Activated T-cell treated with anti-CD3 and anti-CD28 coated beads, Interleukin-2, amount 50 U/mL, for 72 hours (primary cell): Measurements from ENCODE around the gene ANAPC4. TPM values are rescaled to one million over a fixed set of nuclear protein-coding genes. Genes with fewer than 3 reads are reported as not detected.
A peak's percentile ranks its signal among the peaks of the same experiment; 100 is the strongest.

ENCODE experiments used
- ATAC-seq, 2 donors: fragments of 150-1000 bp; cut with Tn5 transposase; replicated peaks in 1 of 2; 2 replicates each; pipeline ENCODE4 v1.10.0; 2021; ENCODE audit warnings: moderate library complexity in 2 of 2, mild to moderate bottlenecking in 1 of 2
- DNase-seq, 2 donors: peaks; one replicate each; pipeline ENCODE4 v3.0.0; 2021 to 2022; ENCODE audit warnings: mixed read lengths in 1 of 2
- H3K27ac Mint-ChIP-seq: one replicate; pipeline ENCODE4 v1.8.0; 2022; ENCODE audit warnings: mild to moderate bottlenecking, moderate library complexity, mixed read lengths
- H3K27me3 Mint-ChIP-seq: one replicate; pipeline ENCODE4 v1.8.0; 2022; ENCODE audit warnings: low read depth, mixed read lengths
- H3K36me3 Mint-ChIP-seq, 2 donors: one replicate each; pipeline ENCODE4 v1.8.0; 2022; ENCODE audit warnings: mixed read lengths in 2 of 2, mild to moderate bottlenecking in 1 of 2; ENCODE audit not compliant: insufficient read depth in 2 of 2
- H3K4me1 Mint-ChIP-seq: one replicate; pipeline ENCODE4 v1.8.0; 2022; ENCODE audit warnings: low read depth, mixed read lengths
- H3K4me3 Mint-ChIP-seq, 2 donors: one replicate each; pipeline ENCODE4 v1.8.0; 2022; ENCODE audit warnings: mild to moderate bottlenecking in 2 of 2, mixed read lengths in 2 of 2, moderate library complexity in 2 of 2
- H3K9me3 Mint-ChIP-seq, 2 donors: one replicate each; pipeline ENCODE4 v1.8.0; 2022; ENCODE audit warnings: mixed read lengths in 2 of 2
- total RNA-seq, 2 donors: library from RNA; stranded (reverse); gene quantifications; one replicate each; pipeline ENCODE4 v1.2.3, GENCODE V29; 2022

ANAPC4 gene
- total RNA-seq, 2 donors from 2014 or later, result 37.9 to 43.2 TPM

DNA sequence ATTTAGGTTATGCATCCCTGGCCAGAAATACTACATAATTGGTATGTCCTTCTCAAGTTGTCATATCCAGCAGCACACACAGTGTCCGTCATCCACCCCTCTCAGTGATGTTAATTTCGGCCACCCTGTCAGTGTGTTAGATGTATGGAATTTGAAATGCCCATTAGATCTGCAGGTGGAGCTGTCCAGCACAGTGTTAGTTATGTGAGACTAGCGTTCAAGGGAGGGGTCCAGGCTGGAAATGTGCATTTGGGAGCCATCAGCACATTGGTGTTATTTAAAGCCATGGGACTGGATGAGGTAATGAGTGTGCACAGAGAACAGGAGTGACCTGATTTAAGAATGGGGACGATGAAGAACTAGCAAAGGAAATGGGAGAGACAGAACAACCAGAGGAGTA, 22.4 kb downstream of the ANAPC4 start:
- no peak for DNase-seq
- no peaks in the 10 kb centered on the region for H3K27me3 Mint-ChIP-seq
- H3K4me1 Mint-ChIP-seq, result no peaks in the 10 kb centered on the region
- no peak for ATAC-seq
- H3K36me3 Mint-ChIP-seq, result peaks cover 18 to 35% of the 10 kb centered on the region in 2 donors
- peaks cover 0 to 4% of the 10 kb centered on the region in 2 donors for H3K9me3 Mint-ChIP-seq
- H3K27ac Mint-ChIP-seq, result no peak overlapping the region
- no peak overlapping the region for H3K4me3 Mint-ChIP-seq

DNA sequence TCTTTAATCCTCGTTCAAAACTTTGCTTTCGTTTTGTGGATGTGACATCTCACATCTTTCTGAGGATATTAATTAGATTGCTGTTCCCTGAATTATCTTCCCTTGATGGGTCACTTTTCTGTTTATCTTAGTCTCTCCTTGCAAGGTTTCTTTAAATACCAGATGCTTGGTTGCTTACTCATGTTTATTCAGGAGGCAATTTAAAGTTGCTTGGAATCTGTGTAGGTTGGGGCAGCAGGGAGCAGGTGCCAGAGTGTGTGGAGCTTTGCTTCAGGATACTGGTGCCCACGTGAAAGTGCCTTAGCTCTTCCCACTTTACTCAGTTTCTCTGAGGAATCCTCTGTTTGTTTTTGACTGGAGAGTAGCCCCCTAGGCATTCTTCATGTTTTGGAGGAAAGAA, 24.0 kb downstream of the ANAPC4 start:
- peaks cover 13 to 31% of the 10 kb centered on the region in 2 donors for H3K36me3 Mint-ChIP-seq

DNA sequence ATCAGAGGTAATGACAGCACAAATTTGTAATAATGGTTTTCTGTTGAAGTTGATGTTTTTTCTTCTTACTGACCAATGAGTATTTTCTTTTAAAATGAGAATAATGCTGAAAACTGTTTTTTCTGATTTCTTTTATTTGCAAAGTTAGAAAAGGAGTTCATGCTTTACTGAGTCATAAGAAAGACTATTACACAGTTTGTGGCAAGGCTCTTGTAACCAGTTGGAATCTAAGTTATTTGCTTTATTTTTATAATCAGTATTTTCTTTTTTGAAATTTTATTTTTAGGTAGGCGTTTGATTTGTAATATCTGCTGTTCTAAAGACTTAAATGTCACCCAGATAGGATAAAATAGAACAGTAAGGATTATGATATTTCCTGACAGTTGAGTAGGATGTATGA, 25.5 kb downstream of the ANAPC4 start:
- no peak overlapping the region for H3K4me3 Mint-ChIP-seq
- H3K4me1 Mint-ChIP-seq, result no peaks in the 10 kb centered on the region
- H3K9me3 Mint-ChIP-seq, result no peaks in the 10 kb centered on the region
- H3K27me3 Mint-ChIP-seq, result no peaks in the 10 kb centered on the region
- H3K36me3 Mint-ChIP-seq, result peaks cover 4 to 26% of the 10 kb centered on the region in 2 donors
- ATAC-seq (no peak), DNase-seq (no peak)
- no peak overlapping the region for H3K27ac Mint-ChIP-seq

More for the DNA sequence above, 24.0 kb downstream of the ANAPC4 start:
- peaks cover 0 to 4% of the 10 kb centered on the region in 2 donors for H3K9me3 Mint-ChIP-seq
- H3K4me1 Mint-ChIP-seq, result no peaks in the 10 kb centered on the region
- no peaks in the 10 kb centered on the region for H3K27me3 Mint-ChIP-seq
- H3K27ac Mint-ChIP-seq, result no peak overlapping the region
- no peak for DNase-seq
- ATAC-seq, result no peak
- no peak overlapping the region for H3K4me3 Mint-ChIP-seq

DNA sequence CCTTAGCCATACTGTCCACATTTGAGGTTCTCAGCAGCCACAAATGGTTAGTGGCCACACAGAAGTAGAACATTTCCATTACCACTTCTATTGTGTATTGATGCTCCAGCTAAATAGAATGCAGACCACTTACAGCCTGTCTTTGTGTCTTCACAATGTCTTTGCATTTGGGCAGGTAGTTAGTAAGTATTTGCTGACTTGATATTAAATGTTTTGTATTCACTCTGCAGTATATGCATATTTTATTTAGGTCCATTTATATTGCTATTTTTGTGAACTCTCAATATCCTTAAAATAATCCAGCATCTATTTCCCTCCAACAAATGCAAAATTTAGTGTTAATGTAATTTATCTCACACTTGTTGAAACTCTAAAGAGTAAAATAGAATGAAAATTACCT, 26.6 kb downstream of the ANAPC4 start:
- H3K9me3 Mint-ChIP-seq, result no peaks in the 10 kb centered on the region
- no peaks in the 10 kb centered on the region for H3K4me1 Mint-ChIP-seq
- DNase-seq (no peak), ATAC-seq (no peak)
- H3K4me3 Mint-ChIP-seq, result no peak overlapping the region
- H3K36me3 Mint-ChIP-seq, result peaks cover 0 to 16% of the 10 kb centered on the region in 2 donors
- H3K27me3 Mint-ChIP-seq, result no peaks in the 10 kb centered on the region
- no peak overlapping the region for H3K27ac Mint-ChIP-seq

DNA sequence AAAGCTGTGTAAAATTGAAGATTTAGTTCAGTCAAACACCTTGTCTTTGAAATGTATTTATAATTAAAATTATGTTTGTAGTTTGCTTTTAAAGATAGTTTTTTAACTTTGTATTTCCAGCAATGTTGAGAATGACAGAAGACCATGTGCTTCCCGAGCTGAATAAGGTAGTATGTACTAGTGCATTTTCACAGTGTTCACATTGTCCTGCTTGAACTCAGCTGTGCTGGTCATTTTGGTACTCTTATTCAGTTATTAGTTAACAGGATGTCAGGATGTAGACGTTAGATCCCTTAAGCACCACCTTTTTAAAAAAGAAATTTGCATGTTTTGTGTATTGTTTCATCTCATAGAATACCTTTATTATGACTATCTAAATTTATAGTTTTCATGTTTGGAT, 28.4 kb downstream of the ANAPC4 start:
- no peak overlapping the region for H3K4me3 Mint-ChIP-seq
- no peaks in the 10 kb centered on the region for H3K9me3 Mint-ChIP-seq
- no peak overlapping the region for H3K27ac Mint-ChIP-seq
- no peaks in the 10 kb centered on the region for H3K27me3 Mint-ChIP-seq
- peaks cover 0 to 15% of the 10 kb centered on the region in 2 donors for H3K36me3 Mint-ChIP-seq
- ATAC-seq, result no peak
- DNase-seq, result no peak
- no peaks in the 10 kb centered on the region for H3K4me1 Mint-ChIP-seq

DNA sequence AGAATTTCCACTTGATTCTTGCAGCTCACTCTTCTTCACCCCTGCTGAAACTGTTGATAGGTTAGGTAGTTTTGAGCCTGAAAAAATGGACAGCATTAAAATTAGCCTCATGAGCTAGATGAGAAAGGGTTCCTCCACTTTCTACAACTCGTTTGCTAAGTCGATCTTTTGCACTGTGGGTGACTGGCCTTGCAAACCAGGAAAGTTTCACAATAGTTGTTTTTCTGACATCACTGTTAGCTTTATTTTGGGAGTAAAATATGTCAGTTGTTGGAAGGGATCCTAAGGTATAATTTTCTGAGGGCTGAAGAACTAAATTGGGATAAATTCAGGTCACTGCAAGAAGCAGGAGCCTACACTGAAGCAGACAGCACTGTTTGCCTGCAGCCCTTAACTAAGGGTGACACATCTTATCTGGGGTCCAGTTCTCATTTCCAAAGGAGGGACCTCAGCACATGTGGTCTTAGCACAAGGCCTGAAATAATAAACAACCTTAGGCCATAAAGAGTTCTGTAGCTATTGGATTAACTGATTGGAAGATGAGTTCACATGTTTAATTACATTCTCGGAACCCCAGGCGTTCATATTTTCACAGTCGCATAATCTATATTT, 29.1 kb downstream of the ANAPC4 start:
- H3K9me3 Mint-ChIP-seq, result no peaks in the 10 kb centered on the region
- no peaks in the 10 kb centered on the region for H3K27me3 Mint-ChIP-seq
- H3K4me1 Mint-ChIP-seq, result no peaks in the 10 kb centered on the region
- peaks cover 3 to 19% of the 10 kb centered on the region in 2 donors for H3K36me3 Mint-ChIP-seq
- H3K27ac Mint-ChIP-seq, result no peak overlapping the region
- ATAC-seq (no peak), DNase-seq (no peak)
- no peak overlapping the region for H3K4me3 Mint-ChIP-seq

DNA sequence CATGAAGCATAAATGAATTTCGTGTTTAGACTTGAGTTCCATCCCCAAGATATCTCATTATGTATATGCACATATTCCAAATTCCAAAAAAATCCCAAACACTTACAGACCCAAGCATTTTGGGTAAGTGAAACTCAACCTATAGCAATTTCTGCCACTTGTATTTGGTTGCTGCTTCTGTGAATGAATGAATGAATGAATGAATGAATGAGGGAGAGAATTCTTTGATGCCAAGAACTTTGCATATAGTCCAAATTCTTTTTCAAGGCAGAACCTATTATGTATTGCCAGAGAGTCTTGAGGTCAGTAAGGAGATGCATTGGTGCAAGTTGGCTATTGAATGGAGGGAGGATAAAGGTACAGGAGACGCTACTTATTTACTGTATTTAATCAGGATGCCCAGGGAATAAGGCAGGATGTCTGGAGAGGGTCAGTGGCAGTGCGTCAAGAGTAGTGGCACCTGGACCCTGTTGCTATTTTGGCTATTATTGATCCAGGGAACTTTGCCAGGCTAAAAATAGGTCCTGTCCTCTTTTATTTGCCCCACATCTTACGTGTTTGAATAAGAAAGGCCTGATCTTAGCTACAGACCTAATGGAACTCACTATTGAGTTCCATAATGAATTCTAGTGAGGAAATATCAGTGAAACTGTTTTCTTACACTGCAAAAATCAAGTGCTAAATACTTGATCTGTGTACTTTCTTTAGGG, 33.9 kb downstream of the ANAPC4 start:
- Mint-ChIP-seq H3K27me3 (no peaks in the 10 kb centered on the region), H3K4me1 (no peaks in the 10 kb centered on the region), H3K4me3 (no peak overlapping the region), H3K36me3 (peaks cover 3 to 24% of the 10 kb centered on the region in 2 donors), H3K27ac (no peak overlapping the region), H3K9me3 (no peaks in the 10 kb centered on the region)
- DNase-seq (no peak), ATAC-seq (no peak)

DNA sequence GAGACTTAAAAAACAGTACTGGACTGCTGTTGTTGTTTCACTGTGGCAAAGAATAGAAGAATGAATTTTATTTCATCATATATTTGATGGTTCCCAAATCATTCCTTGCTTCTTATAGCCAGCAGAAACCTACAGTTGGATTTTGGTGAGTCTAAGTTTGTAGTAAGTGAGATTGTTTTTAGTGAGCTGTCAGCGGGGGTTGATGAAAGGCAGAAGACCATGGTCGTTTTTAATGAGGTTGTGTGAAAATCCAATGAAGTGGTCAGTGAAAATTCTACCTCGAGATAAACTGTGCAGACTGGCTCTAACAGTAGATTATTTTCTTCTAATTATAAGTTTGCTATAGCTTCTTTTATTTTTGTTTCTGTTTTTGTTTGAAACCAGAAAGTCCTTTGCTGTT, 36.2 kb downstream of the ANAPC4 start:
- H3K27ac Mint-ChIP-seq, result no peak overlapping the region
- H3K9me3 Mint-ChIP-seq, result no peaks in the 10 kb centered on the region
- DNase-seq (no peak), ATAC-seq (no peak)
- no peaks in the 10 kb centered on the region for H3K4me1 Mint-ChIP-seq
- H3K4me3 Mint-ChIP-seq, result no peak overlapping the region
- no peaks in the 10 kb centered on the region for H3K27me3 Mint-ChIP-seq
- H3K36me3 Mint-ChIP-seq, result peaks cover 3 to 15% of the 10 kb centered on the region in 2 donors

DNA sequence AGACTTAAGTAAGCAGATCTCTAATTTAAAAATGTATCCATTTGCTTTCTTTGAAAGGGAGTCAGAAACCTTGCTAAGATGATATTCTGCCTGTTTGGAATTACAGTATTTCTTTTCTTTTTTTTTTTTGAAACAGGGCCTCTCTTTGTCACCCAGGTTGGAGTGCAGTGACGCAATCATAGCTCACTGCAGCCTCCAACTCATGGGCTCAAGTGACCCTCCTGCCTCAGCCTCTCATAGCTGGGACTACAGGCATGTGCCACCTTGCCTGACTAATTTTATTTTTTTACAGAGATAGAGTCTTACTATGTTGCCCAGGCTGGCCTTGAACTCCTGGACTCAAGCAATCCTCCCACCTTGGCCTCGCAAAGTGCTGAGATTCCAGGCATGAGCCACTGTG, 40.0 kb downstream of the ANAPC4 start:
- ATAC-seq, result no peak
- H3K4me1 Mint-ChIP-seq, result peaks cover 5% of the 10 kb centered on the region
- H3K9me3 Mint-ChIP-seq, result no peaks in the 10 kb centered on the region
- H3K4me3 Mint-ChIP-seq, result no peak overlapping the region
- no peak for DNase-seq
- H3K27me3 Mint-ChIP-seq, result no peaks in the 10 kb centered on the region
- no peak overlapping the region for H3K27ac Mint-ChIP-seq
- H3K36me3 Mint-ChIP-seq, result peaks cover 0 to 7% of the 10 kb centered on the region in 2 donors

DNA sequence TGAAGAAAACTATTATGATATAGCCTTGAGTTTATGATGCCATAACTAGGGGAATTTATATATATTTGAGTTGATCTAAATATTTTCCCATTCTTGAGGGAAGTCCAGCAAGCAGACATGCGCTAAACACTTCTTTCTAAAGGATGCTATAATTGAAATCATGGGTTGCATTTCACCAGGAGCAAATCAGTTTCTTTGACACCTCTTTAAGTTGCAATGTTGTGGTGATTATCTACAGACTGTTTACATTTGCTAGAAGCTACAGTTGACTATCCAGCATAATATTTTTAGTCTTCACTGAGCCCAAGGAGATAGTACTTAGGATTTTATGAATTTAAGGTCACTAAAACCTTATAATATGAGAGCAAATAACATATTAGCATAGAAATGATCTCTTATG, 43.9 kb downstream of the ANAPC4 start:
- no peaks in the 10 kb centered on the region for H3K36me3 Mint-ChIP-seq
- no peaks in the 10 kb centered on the region for H3K27me3 Mint-ChIP-seq
- H3K27ac Mint-ChIP-seq, result no peak overlapping the region
- no peaks in the 10 kb centered on the region for H3K9me3 Mint-ChIP-seq
- H3K4me1 Mint-ChIP-seq, result peaks cover 9% of the 10 kb centered on the region
- no peak overlapping the region for H3K4me3 Mint-ChIP-seq
- no peak for DNase-seq
- ATAC-seq, result no peak

DNA sequence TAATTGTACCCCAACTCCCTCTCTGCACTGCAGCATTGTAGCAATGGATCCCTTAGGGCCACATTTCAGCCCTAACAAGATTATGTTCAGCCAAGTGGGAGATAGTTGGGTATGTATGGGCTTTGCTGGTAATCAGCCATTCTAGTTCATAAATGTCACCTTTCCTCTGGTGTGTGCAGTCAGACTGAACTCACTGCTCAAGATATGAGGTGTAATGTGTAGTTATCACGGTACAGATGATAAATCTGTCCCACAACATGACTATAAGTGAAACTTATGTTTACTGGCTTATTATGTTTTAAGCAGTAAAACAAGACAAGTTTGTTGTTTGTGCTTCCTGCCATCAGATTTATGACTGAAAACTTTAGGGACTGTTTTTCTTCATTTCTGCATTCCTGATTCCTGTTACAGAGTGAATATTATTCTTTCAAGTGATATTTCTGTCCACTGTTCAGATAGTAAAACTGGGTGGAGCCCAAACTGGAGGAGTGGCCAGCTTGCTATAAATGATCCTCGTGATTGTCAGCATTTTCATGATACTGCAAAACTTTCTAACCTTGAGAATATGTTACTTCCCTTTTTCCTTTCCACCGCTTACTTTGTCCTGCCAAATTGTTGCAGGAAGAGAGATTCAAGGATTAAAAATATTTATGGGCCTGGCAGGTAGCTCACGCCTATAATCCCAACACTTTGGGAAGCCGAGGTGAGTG, 44.9 kb downstream of the ANAPC4 start:
- Mint-ChIP-seq H3K27me3 (no peaks in the 10 kb centered on the region), H3K36me3 (no peaks in the 10 kb centered on the region), H3K4me1 (peaks cover 9% of the 10 kb centered on the region), H3K4me3 (peak overlapping the region in 1 of 2 donors; percentile 21), H3K27ac (no peak overlapping the region), H3K9me3 (no peaks in the 10 kb centered on the region)
- peak in 1 of 2 donors; percentile 18 for DNase-seq
- ATAC-seq, result peak; percentile 94 to 97

DNA sequence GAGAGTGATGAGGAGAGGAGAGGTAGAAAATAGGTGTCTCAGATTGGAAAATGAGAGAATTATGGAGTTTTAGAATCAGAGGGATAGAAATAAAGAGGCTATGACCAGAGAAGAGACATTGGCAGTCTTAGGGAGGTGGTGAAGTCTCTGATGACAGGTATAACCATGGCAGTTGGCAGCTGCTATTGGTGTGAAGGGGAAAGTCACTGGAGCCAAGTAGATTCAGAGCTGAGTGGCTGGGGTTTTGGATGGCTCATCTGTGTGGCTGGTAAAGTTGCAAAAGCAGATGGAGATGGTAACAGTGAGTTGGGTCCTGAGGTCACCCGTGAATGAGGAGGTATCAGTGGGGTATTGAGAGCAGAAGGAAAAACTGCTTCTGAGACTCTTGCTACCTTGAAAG, 46.5 kb downstream of the ANAPC4 start:
- ATAC-seq, result peak in 1 of 2 donors; percentile 36
- Mint-ChIP-seq H3K9me3 (peaks cover 1 to 2% of the 10 kb centered on the region in 2 donors), H3K36me3 (peaks cover 0 to 4% of the 10 kb centered on the region in 2 donors), H3K4me3 (no peak overlapping the region), H3K27ac (no peak overlapping the region), H3K27me3 (no peaks in the 10 kb centered on the region), H3K4me1 (peaks cover 9% of the 10 kb centered on the region)
- DNase-seq, result no peak

DNA sequence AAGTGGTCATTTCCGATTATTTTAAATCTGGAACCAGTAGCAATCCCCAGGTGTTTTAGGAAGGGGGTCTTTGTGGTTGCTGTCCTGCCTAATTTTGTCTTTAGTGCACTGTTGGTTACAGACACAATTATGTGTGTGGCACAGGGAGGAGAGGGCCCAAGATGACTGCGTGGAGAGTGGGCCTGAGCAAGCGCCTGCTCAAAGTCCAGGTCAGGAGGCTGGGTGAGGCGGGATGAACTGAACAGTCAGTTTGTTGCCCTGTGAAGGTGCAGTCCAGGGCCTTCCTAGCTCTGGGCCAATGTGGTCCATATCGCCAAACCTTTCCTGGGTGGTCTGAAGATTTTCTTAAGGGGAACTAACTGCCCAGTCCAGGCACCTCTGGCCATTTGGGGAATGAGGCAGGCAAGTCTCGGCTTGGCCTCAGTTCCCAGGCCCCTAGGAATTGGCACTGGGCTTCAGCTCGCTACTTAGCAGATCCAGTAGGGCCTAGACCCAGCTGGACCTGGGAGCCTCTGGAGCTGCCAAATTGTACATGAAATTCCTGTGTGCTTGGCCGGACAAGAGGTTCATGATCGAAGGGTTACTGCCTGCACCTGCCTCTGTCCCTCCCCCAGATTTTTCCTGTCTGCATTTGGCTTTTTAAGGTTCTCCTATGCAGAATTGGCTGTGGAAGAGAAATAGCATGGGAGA, 47.6 kb downstream of the ANAPC4 start:
- Mint-ChIP-seq H3K4me1 (peaks cover 9% of the 10 kb centered on the region), H3K4me3 (no peak overlapping the region), H3K9me3 (peaks cover 1 to 2% of the 10 kb centered on the region in 2 donors), H3K27ac (no peak overlapping the region), H3K36me3 (peaks cover 0 to 4% of the 10 kb centered on the region in 2 donors), H3K27me3 (no peaks in the 10 kb centered on the region)
- no peak for ATAC-seq
- DNase-seq, result no peak
